Smooth muscle cell (in vitro differentiated cells): ENCODE measurements around the gene HSPB3. TPM values are rescaled to one million over a fixed set of nuclear protein-coding genes. Genes with fewer than 3 reads are reported as not detected.

Experiments
- DNase-seq: peaks from one replicate; lab custom pipeline; 2025; ENCODE audit not compliant: unreplicated experiment; lab: John Stamatoyannopoulos, UW
- H2AFZ ChIP-seq: fragments of 200-600 bp; sonication (generic); 2 replicates; pipeline ENCODE4 v1.6.0; 2016; ENCODE audit warnings: antibody characterized with exemption, low read depth, mild to moderate bottlenecking
- H3F3A ChIP-seq: fragments of 200-600 bp; sonication (generic); 2 replicates; pipeline ENCODE4 v1.6.0; 2017; ENCODE audit warnings: antibody characterized with exemption, low read depth
- H3K27ac ChIP-seq: fragments of 200-600 bp; sonication (generic); 2 replicates; pipeline ENCODE4 v1.5.1; 2016; ENCODE audit warnings: low read depth, mild to moderate bottlenecking
- H3K27me3 ChIP-seq: fragments of 200-600 bp; sonication (generic); 2 replicates; pipeline ENCODE4 v1.6.1; 2016; ENCODE audit warnings: low read depth, mild to moderate bottlenecking
- H3K36me3 ChIP-seq: fragments of 200-600 bp; sonication (generic); 2 replicates; pipeline ENCODE4 v1.5.1; 2016; ENCODE audit warnings: low read depth
- H3K4me1 ChIP-seq: fragments of 200-600 bp; sonication (generic); 2 replicates; pipeline ENCODE4 v1.5.1; 2016; ENCODE audit warnings: low read depth
- H3K4me2 ChIP-seq: fragments of 200-600 bp; sonication (generic); 2 replicates; pipeline ENCODE4 v1.6.0; 2016; ENCODE audit warnings: mild to moderate bottlenecking
- H3K4me3 ChIP-seq: fragments of 200-600 bp; sonication (generic); 2 replicates; pipeline ENCODE4 v1.5.1; 2016; ENCODE audit warnings: mild to moderate bottlenecking
- H3K79me2 ChIP-seq: fragments of 200-600 bp; sonication (generic); 2 replicates; pipeline ENCODE4 v1.6.0; 2016; ENCODE audit warnings: low read depth, mild to moderate bottlenecking
- H3K9ac ChIP-seq: fragments of 200-600 bp; sonication (generic); 2 replicates; pipeline ENCODE4 v1.6.0; 2016; ENCODE audit warnings: low read depth
- H3K9me3 ChIP-seq: fragments of 200-600 bp; sonication (generic); replicated peaks from 2 replicates; pipeline ENCODE4 v1.5.1; 2016; ENCODE audit warnings: low read depth
- H4K20me1 ChIP-seq: fragments of 200-600 bp; sonication (generic); 2 replicates; pipeline ENCODE4 v1.6.0; 2016; ENCODE audit warnings: low read depth
- CTCF ChIP-seq: fragments of 200-600 bp; sonication (generic); IDR thresholded peaks from 2 replicates; pipeline ENCODE4 v1.5.1; 2017; ENCODE audit warnings: borderline replicate concordance, mild to moderate bottlenecking, antibody characterized with exemption; ENCODE audit not compliant: insufficient read depth, poor library complexity, severe bottlenecking
- whole genome bisulfite sequencing: methylation state at CpG from one replicate; pipeline ENCODE4 v1.1.7; 2016; ENCODE audit warnings: low lambda C conversion rate; 5-methylcytosine and 5-hydroxymethylcytosine counted together
- polyA plus RNA-seq: library from polyadenylated mRNA; unstranded; fragments of >200 nt; fragmentation: Nextera tagmentation; extraction: Ambion mirVana; gene quantifications from 2 replicates; pipeline ENCODE4 v1.2.1, GENCODE V29; 2016
- total RNA-seq: library from RNA; depleted of rRNA; stranded (reverse); fragments of >200 nt; gene quantifications from 2 replicates; pipeline ENCODE4 v1.2.3, GENCODE V29; 2014

HSPB3 gene
- total and polyA plus RNA-seq, 2 experiments from 2014 or later, result 1.5 to 5.5 TPM

DNA sequence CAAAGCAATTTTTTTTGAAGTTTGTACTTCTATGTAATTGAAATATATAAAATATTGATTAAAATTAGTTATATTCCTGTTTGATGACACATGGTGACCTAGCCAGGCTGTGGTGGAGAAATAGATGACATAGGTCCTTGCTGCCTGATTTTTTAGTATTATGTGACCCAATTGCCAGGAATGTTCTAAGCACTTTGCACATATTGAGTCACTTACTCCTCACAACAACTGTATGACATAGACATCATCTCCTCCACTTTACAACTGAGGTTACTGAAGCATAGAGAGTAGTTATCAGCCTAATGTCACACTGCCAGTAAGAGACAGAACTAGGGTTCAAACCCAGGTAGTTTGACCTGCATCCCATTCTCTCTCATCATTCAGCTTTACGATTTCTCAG is 35.8 kb downstream of the HSPB3 start:
- DNase-seq, result no peak
- Histone ChIP-seq H3K4me1 (no peaks in the 10 kb centered on the region), H3K27me3 (peaks cover 5% of the 10 kb centered on the region), H3F3A (no peaks in the 10 kb centered on the region), H3K9me3 (no peaks in the 10 kb centered on the region), H3K27ac (no peak overlapping the region), H3K79me2 (no peaks in the 10 kb centered on the region), H3K4me3 (no peak overlapping the region), H3K4me2 (no peak overlapping the region), H3K36me3 (no peaks in the 10 kb centered on the region), H4K20me1 (no peaks in the 10 kb centered on the region), H3K9ac (no peak overlapping the region), H2AFZ (no peak overlapping the region)
- TF ChIP-seq CTCF, result no peak
- 88% methylated on average over 1 of the region's 1 CpG for WGBS

- Histone ChIP-seq H3K9me3 (no peaks in the 10 kb centered on the region), H3K4me2 (no peak overlapping the region), H3K36me3 (no peaks in the 10 kb centered on the region), H3K9ac (no peak overlapping the region), H2AFZ (no peak overlapping the region), H3K4me1 (no peaks in the 10 kb centered on the region), H3K27me3 (peaks cover 5% of the 10 kb centered on the region), H3K27ac (no peak overlapping the region), H4K20me1 (no peaks in the 10 kb centered on the region), H3F3A (no peaks in the 10 kb centered on the region), H3K4me3 (no peak overlapping the region), H3K79me2 (no peaks in the 10 kb centered on the region)
- WGBS, result 85% methylated on average over 2 of the region's 2 CpGs
- DNase-seq, result no peak
- no peak for TF ChIP-seq CTCF
Observed at GRCh38 chr5:54492178-54492577, 36.7 kb downstream of the HSPB3 start.

GRCh38 chr5:54495027-54495426 is 39.5 kb downstream of the HSPB3 start:
- no peak for DNase-seq
- H3K9ac ChIP-seq, result no peak overlapping the region

More at GRCh38 chr5:54495027-54495426, 39.5 kb downstream of the HSPB3 start:
- Histone ChIP-seq H3K4me3 (no peak overlapping the region), H2AFZ (no peak overlapping the region), H3K4me2 (no peak overlapping the region), H3K27me3 (peaks cover 5% of the 10 kb centered on the region), H3K36me3 (no peaks in the 10 kb centered on the region), H3K27ac (no peak overlapping the region), H4K20me1 (no peaks in the 10 kb centered on the region), H3K79me2 (no peaks in the 10 kb centered on the region), H3K4me1 (no peaks in the 10 kb centered on the region), H3F3A (no peaks in the 10 kb centered on the region), H3K9me3 (no peaks in the 10 kb centered on the region)
- TF ChIP-seq CTCF, result no peak

Other genes starting within 250 kb of the HSPB3 start
- gene ARL15, start 145.1 kb upstream of the HSPB3 start, total RNA-seq, result 42.3 and 51.1 TPM in 2 replicates
- 9.8 and 20.8 TPM in 2 replicates for gene ARL15, start 145.1 kb upstream of the HSPB3 start, polyA plus RNA-seq
- 16.7 and 17.5 TPM in 2 replicates for gene SNX18, start 62.1 kb downstream of the HSPB3 start, total RNA-seq
- gene SNX18, start 62.1 kb downstream of the HSPB3 start, polyA plus RNA-seq, result 3.5 and 4.7 TPM in 2 replicates